GM13976 (cell line): ENCODE results near the gene KCNK5.

Experiments
- DNase-seq: peaks from one replicate; pipeline ENCODE4 v3.0.0; 2012; ENCODE audit warnings: low spot score
- in situ Hi-C: fragments of 300-500 bp; cut with MboI; formaldehyde crosslinking; loops from one replicate; pipeline ENCODE4 v1.12.0; 2022; ENCODE audit warnings: low sequenced_read_pairs, mixed read lengths, inconsistent platforms; ENCODE audit not compliant: unreplicated experiment
- TF ChIP-seq, protein P1 (sequence below): IDR thresholded peaks from 2 replicates; pipeline ENCODE4 v1.5.1; 2012; ENCODE audit warnings: borderline replicate concordance, mild to moderate bottlenecking; ENCODE audit not compliant: insufficient read depth; ENCODE audit errors: extremely low read depth, missing control alignments, control extremely low read depth

The KCNK5 gene

DNA sequence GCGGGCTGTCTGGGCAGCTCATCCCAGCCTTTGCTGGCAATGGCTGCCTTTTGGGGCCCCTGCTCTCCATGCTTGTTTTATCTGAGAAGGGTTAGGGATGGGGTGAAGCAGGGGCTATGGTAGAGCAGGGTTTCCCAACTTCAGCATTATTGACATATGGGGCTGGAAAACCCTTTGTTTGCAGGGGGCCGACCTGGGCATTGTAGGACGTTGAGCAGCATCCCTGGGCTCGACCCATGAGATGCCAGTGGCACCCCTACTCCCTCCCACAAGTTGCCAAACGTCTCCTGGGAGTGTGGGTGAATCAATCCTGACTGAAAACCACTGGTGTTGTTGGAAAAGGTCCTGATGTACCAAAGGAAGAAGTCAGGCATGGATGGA is 56.9 kb downstream of the KCNK5 start:
- DNase-seq, result no peak
- TF ChIP-seq, protein P1, sequence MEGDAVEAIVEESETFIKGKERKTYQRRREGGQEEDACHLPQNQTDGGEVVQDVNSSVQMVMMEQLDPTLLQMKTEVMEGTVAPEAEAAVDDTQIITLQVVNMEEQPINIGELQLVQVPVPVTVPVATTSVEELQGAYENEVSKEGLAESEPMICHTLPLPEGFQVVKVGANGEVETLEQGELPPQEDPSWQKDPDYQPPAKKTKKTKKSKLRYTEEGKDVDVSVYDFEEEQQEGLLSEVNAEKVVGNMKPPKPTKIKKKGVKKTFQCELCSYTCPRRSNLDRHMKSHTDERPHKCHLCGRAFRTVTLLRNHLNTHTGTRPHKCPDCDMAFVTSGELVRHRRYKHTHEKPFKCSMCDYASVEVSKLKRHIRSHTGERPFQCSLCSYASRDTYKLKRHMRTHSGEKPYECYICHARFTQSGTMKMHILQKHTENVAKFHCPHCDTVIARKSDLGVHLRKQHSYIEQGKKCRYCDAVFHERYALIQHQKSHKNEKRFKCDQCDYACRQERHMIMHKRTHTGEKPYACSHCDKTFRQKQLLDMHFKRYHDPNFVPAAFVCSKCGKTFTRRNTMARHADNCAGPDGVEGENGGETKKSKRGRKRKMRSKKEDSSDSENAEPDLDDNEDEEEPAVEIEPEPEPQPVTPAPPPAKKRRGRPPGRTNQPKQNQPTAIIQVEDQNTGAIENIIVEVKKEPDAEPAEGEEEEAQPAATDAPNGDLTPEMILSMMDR, result no peak
- in situ Hi-C loops, result no loop called here

DNA sequence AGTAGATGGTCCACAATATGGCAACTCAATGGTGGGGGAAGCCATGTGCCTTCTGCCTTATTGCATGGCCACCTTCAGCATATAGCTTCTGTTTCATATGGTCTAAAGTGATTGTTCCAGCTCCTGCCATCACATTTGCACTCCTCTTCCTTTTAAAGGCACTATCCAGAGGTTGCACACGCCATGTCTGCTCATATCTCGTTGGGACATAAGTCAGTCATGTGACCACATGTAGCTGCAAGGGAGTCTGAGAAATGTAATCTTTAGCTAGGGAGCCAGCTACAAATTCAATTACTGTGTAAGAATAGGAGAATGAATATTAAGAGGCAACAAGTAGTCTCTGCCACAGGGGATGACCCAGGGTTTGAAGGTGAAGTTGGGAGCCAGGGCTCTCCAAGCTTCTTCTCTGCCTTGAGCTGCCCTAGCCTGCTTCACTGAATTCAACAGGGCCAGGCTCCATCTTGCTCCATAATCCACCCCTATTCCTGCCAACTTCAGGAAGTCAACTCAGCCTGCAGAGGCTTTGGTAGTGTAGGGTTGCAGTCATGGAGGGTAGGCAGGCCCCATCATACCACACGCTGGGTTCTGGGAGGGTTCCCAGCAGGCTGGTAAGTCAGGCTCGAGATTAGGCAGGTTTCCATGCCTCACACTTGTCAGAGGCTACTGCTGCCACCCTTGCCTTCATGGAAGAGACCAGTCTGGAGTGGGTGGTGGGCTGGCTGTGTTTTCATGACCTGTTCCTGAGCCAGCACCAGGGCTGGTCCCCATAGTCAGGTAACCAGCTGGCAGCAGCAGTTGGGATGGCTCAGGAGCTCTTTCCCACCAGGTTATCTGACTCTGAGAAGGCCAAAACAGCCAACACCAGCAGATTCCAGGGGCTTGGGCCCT is 57.5 kb downstream of the KCNK5 start:
- in situ Hi-C loops, result no loop called here

DNA sequence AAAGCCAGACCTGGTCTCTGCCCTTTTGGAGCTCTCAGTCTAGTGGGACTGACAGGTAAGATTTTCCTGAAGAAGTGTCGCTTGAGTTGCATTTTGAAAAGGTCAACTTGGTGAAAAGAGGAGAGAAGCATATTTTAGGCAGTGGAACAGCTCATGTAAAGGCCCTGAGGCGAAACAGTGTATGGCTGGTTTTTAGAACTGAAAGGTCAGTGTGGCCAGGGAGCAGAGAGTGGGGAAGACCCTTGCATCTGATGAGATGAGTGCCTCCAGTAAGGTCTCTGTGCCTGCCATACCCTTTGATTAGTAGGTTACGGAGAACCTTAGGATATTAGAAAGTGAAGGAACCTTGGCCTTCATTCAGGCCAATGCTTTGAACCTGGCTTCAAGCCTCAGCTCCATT is 58.4 kb downstream of the KCNK5 start:
- no peak for DNase-seq
- in situ Hi-C loops, result no loop called here
- TF ChIP-seq, protein P1, result no peak

More for the DNA sequence above, 57.5 kb downstream of the KCNK5 start:
- DNase-seq, result no peak
- TF ChIP-seq, protein P1, result no peak

DNA sequence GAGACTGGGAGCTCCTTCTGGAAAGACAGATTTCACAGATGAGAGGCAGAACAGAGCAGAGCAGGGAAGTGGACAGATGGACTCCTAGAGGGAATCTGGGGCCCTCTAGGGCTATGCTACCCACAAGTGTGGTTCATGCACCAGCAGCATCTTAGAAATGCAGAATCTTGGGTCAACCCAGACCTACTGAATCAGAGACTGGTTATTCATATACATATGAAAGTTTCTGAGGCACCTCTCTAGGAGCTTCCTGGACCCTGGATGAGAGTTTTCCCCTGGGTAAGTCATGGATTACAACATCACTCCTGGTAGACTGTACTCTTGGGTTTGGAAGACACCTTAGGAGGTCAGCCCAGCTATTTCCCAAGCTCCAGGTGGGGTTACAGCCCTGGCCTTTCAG is 58.9 kb downstream of the KCNK5 start:
- TF ChIP-seq, protein P1, result no peak
- in situ Hi-C loops, result no loop called here
- no peak for DNase-seq

DNA sequence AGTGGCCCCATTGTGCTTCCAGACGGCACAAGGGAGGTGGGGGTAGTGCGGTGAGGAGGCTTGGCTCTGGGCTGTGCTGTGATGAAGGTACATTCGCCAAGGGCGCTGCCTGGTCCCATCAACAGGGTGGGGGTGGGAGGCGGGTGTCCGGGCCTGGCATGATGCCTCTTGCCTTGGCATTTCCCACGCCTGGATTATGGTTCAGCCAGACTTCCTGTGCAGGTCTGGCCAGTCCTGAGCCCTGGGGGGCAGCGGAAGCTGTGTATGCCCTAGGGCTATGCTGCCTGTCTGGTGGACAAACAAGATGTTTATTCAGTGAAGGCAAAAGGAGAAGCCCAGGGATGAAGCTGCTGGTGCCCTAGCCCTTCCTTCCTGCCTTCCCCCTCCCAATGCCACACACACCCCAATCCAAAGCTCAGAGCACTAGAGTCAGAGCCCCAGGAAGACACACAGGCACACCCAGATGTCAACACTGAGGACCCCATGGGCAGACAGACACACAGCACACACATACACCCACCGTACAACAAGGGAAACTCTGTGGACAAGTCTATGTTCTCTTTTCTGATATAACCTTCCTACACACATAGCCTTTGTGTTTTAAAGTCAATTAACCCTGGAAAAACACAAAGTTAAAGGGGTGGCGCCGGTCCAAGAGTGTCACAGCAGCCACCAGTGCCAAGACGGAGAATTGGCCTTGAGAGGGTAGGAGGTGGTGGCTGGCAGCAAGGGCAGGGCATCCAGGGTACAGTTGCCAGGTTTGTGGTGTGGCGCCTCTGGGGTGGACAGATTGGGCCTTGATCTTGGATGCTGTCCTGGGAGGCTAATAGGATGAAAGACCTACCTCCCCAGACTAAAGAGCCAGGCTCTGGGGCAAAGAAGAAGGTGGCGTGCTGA is 59.6 kb downstream of the KCNK5 start:
- in situ Hi-C loops, result loop anchor here (5.0 kb wide), 1 partner anchor 133 kb away; no protein-coding TSS in a partner anchor
- TF ChIP-seq, protein P1, result no peak
- DNase-seq, result no peak

DNA sequence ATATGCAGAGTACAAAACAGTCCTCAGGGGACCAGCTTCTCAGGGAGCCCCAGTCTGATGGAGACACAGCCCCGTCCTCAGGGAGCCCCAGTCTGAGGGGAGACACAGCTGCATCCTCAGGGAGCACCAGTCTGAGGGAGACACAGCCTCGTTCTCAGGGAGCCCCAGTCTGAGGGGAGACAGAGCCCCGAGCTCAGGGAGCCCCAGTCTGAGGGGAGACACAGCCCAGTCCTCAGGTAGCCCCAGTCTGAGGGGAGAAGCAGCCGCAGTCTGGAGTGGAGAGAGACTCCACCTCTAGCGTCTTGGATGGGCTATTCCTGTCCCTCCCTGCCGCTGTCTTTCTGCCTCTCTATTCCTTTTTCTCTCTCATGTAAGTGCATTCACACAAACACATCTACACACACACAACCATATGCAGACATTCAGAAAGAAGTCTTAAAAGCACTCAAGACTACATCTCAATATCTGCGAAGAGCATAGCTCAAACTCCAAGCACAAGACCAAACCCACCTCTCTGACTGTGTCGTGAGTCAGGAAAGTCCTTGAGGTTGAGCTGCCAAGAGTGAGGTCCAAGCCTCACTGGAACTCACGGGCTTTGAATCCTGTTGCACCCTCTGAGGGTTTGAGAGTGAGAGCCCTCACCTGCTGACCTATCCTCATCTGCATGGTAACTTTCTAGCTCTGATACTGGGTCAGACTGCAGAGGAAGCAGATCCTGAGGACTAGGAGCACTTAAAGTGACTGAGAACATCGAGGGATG is 61.2 kb downstream of the KCNK5 start:
- in situ Hi-C loops, result loop anchor here (5.0 kb wide), 1 partner anchor 134 kb away; no protein-coding TSS in a partner anchor
- DNase-seq, result no peak
- TF ChIP-seq, protein P1, result no peak
